Natural killer cell (primary cell): ENCODE results near the gene SERPINA10. TPM values are rescaled to one million over a fixed set of nuclear protein-coding genes. Genes with fewer than 3 reads are reported as not detected.
"Not testable (repeated sequence)": the region's sequence is repeated elsewhere in the genome, so short reads cannot be mapped to it uniquely, and the experiment has no call there.

ENCODE experiments used
- ATAC-seq, 3 donors: fragments of 150-1000 bp in 2 of 3; fragments of 200-7000 bp in 1 of 3; cut with Tn5 transposase; 1 replicate in 1 of 3; 2 replicates in 2 of 3; pipeline ENCODE4 v1.10.0; 2021; ENCODE audit warnings: mild to moderate bottlenecking in 2 of 3, moderate library complexity in 2 of 3
- DNase-seq, 2 donors: peaks; one replicate each; pipeline versions ENCODE4 v3.0.0 to v3.0.0-alpha.2; 2013 to 2021; ENCODE audit warnings: mixed read lengths in 1 of 2
- H3K27ac ChIP-seq: one replicate; pipeline ENCODE4 v1.5.1; 2013; ENCODE audit warnings: mild to moderate bottlenecking, low read length
- H3K27me3 ChIP-seq: one replicate; pipeline ENCODE4 v1.6.1; 2013; ENCODE audit warnings: low read length; ENCODE audit not compliant: control insufficient read depth, insufficient read depth
- H3K36me3 ChIP-seq: one replicate; pipeline ENCODE4 v1.6.1; 2013; ENCODE audit warnings: low read length; ENCODE audit not compliant: control insufficient read depth, insufficient read depth
- H3K4me1 ChIP-seq: one replicate; pipeline ENCODE4 v1.6.1; 2013; ENCODE audit warnings: low read length; ENCODE audit not compliant: control insufficient read depth, insufficient read depth
- H3K4me3 ChIP-seq: one replicate; pipeline ENCODE4 v1.5.1; 2013; ENCODE audit warnings: low read length
- H3K9me3 ChIP-seq: one replicate; pipeline ENCODE4 v1.6.1; 2013; ENCODE audit warnings: low read length; ENCODE audit not compliant: control insufficient read depth, insufficient read depth
- H3K27ac Mint-ChIP-seq, 2 donors: one replicate each; pipeline ENCODE4 v1.8.0; 2022; ENCODE audit warnings: mild to moderate bottlenecking in 2 of 2, mixed read lengths in 2 of 2, moderate library complexity in 1 of 2
- H3K27me3 Mint-ChIP-seq, 2 donors: one replicate each; pipeline ENCODE4 v1.8.0; 2022; ENCODE audit warnings: low read depth in 2 of 2, mixed read lengths in 2 of 2
- H3K36me3 Mint-ChIP-seq: one replicate; pipeline ENCODE4 v1.8.0; 2022; ENCODE audit warnings: mixed read lengths
- H3K4me1 Mint-ChIP-seq, 2 donors: one replicate each; pipeline ENCODE4 v1.8.0; 2022; ENCODE audit warnings: mixed read lengths in 2 of 2
- H3K4me3 Mint-ChIP-seq: one replicate; pipeline ENCODE4 v1.8.0; 2022; ENCODE audit warnings: mild to moderate bottlenecking, moderate library complexity, mixed read lengths
- H3K9me3 Mint-ChIP-seq, 2 donors: one replicate each; pipeline ENCODE4 v1.8.0; 2022; ENCODE audit warnings: mixed read lengths in 2 of 2
- WGBS: methylation state at CpG from one replicate; pipeline ENCODE4 v1.1.7; 2013; ENCODE audit warnings: missing lambda C conversion rate; ENCODE audit not compliant: insufficient coverage; 5-methylcytosine and 5-hydroxymethylcytosine counted together
- intact Hi-C: fragments of 100-400 bp; cut with micrococcal nuclease; formaldehyde crosslinking; loops from one replicate; pipeline ENCODE4 v1.14.2; 2022
- total RNA-seq, 4 donors: library from RNA; stranded (reverse); fragments of 120-200 nt in 1 of 4; gene quantifications; one replicate each; pipeline versions ENCODE4 v1.2.3 to v1.2.4, GENCODE V29; 2013 to 2022
- TF ChIP-seq, protein P1 (sequence below): fragments of 200-600 bp; IDR thresholded peaks from one replicate; pipeline ENCODE4 v1.8.0; 2022; ENCODE audit warnings: antibody characterized with exemption

The SERPINA10 gene
- total RNA-seq, 3 donors from 2014 or later (not counting 1 experiment from before 2014, with no cell fraction given): not detected

DNA sequence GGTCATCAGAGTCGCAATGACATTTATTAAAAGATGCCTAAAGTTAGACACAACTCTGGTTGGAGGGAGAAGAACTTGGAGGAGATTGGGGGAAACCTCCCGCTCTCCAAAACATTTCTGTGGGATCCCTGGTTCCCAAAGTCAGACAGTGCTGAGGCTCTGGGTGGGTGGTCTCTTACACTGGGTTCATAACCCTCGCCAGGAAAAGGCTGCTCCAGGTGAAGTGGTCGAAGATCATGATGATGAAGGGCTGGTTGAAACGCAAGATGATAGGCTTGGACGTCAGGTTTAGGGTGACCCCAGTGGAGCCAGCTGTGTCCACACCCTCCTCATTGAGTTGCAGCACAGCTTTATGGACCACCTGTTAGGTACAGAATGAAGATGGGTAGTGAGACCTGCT is 11.2 kb upstream of the SERPINA10 start:
- Mint-ChIP-seq H3K27ac (no peak overlapping the region), H3K9me3 (peaks cover 2 to 5% of the 10 kb centered on the region in 2 donors), H3K27me3 (peaks cover 0 to 2% of the 10 kb centered on the region in 2 donors), H3K36me3 (no peaks in the 10 kb centered on the region), H3K4me3 (no peak overlapping the region), H3K4me1 (peaks cover 8 to 17% of the 10 kb centered on the region in 2 donors)
- WGBS: 89% methylated on average over 6 of the region's 6 CpGs
- DNase-seq: no peak
- H3K4me3 ChIP-seq: no peak overlapping the region
- peaks cover 20% of the 10 kb centered on the region for H3K4me1 ChIP-seq
- no peaks in the 10 kb centered on the region for H3K36me3 ChIP-seq
- H3K9me3 ChIP-seq: peaks cover 3% of the 10 kb centered on the region
- intact Hi-C loops: no loop called here
- no peaks in the 10 kb centered on the region for H3K27me3 ChIP-seq
- H3K27ac ChIP-seq: no peak overlapping the region
- TF ChIP-seq, protein P1, sequence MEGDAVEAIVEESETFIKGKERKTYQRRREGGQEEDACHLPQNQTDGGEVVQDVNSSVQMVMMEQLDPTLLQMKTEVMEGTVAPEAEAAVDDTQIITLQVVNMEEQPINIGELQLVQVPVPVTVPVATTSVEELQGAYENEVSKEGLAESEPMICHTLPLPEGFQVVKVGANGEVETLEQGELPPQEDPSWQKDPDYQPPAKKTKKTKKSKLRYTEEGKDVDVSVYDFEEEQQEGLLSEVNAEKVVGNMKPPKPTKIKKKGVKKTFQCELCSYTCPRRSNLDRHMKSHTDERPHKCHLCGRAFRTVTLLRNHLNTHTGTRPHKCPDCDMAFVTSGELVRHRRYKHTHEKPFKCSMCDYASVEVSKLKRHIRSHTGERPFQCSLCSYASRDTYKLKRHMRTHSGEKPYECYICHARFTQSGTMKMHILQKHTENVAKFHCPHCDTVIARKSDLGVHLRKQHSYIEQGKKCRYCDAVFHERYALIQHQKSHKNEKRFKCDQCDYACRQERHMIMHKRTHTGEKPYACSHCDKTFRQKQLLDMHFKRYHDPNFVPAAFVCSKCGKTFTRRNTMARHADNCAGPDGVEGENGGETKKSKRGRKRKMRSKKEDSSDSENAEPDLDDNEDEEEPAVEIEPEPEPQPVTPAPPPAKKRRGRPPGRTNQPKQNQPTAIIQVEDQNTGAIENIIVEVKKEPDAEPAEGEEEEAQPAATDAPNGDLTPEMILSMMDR: no peak
- ATAC-seq: no peak

DNA sequence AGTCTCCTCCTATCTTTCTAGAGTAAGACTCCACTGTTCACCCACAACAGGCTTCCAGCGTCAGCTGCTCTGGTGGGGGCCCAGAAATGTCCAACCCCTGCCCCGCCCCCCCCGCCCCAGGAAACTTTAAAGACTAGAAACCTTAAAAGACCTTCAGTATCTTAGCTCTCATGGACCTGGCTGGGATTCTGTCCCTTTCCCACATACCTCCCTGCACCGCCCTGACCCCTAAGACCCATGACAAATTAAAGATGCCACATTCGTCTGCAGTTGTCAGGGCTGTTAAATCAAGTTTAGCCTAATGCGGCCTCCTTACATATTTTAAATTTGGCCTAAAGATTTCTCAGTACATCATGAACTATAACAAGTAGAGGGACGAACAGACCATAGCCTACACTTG is 10.0 kb upstream of the SERPINA10 start:
- TF ChIP-seq, protein P1: no peak
- no peak overlapping the region for H3K4me3 ChIP-seq
- no peak overlapping the region for H3K27ac Mint-ChIP-seq
- peaks cover 3% of the 10 kb centered on the region for H3K9me3 ChIP-seq
- intact Hi-C loops: no loop called here
- peaks cover 8 to 17% of the 10 kb centered on the region in 2 donors for H3K4me1 Mint-ChIP-seq
- DNase-seq (no peak), ATAC-seq (no peak)
- no peaks in the 10 kb centered on the region for H3K36me3 ChIP-seq
- no peak overlapping the region for H3K27ac ChIP-seq
- 91% methylated on average over 5 of the region's 7 CpGs for WGBS
- H3K27me3 ChIP-seq: no peaks in the 10 kb centered on the region
- H3K4me3 Mint-ChIP-seq: no peak overlapping the region
- H3K36me3 Mint-ChIP-seq: no peaks in the 10 kb centered on the region
- peaks cover 0 to 2% of the 10 kb centered on the region in 2 donors for H3K9me3 Mint-ChIP-seq
- peaks cover 0 to 3% of the 10 kb centered on the region in 2 donors for H3K27me3 Mint-ChIP-seq
- peaks cover 20% of the 10 kb centered on the region for H3K4me1 ChIP-seq

DNA sequence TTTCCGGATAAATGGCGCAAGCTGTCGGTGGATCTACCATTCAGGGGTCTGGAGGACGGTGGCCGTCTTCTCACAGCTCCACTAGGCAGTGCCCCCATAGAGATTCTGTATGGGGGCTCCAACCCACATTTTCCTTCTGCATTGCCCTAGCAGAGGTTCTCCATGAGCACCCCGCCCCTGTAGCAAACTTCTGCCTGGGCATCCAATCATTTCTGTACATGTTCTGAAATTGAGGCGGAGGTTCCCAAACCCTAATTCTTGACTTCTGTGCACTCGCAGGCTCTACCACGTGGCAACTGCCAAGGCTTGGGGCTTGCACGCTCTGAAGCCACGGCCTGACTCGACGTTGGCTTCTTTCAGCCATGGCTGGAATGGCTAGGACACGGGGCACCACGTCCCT is 5.1 kb upstream of the SERPINA10 start:
- intact Hi-C loops: no loop called here
- H3K4me3 Mint-ChIP-seq: no peak overlapping the region
- 91% methylated on average over 15 of the region's 15 CpGs for WGBS
- ATAC-seq (no peak), DNase-seq (no peak)
- Histone ChIP-seq H3K4me3 (no peak overlapping the region), H3K27ac (no peak overlapping the region), H3K27me3 (no peaks in the 10 kb centered on the region), H3K9me3 (peaks cover 3% of the 10 kb centered on the region), H3K36me3 (no peaks in the 10 kb centered on the region), H3K4me1 (no peaks in the 10 kb centered on the region)
- peaks cover 0 to 5% of the 10 kb centered on the region in 2 donors for H3K27me3 Mint-ChIP-seq
- H3K9me3 Mint-ChIP-seq: no peaks in the 10 kb centered on the region
- TF ChIP-seq, protein P1: no peak
- no peak overlapping the region for H3K27ac Mint-ChIP-seq
- H3K36me3 Mint-ChIP-seq: no peaks in the 10 kb centered on the region
- H3K4me1 Mint-ChIP-seq: no peaks in the 10 kb centered on the region

DNA sequence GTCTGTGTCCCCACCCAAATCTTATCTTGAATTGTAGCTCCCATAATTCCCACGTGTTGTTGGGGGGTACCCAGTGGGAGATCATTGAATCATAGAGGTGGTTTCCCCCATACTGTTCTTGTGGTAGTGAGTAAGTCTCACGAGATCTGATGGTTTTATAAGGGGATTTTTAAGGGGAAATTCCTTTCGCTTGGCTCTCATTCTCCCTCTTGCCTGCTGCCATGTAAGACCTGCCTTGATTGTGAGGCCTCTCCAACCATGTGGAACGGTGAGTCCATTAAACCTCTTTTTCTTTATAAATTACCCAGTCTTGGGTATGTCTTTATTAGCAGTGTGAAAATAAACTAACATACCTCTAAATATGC is 3.1 kb upstream of the SERPINA10 start:
- ATAC-seq, H3K27me3 ChIP-seq, H3K27ac Mint-ChIP-seq, intact Hi-C loops, H3K27me3 Mint-ChIP-seq, H3K4me3 ChIP-seq, H3K4me3 Mint-ChIP-seq, H3K9me3 ChIP-seq, H3K36me3 ChIP-seq, H3K9me3 Mint-ChIP-seq, H3K36me3 Mint-ChIP-seq, H3K4me1 ChIP-seq, H3K27ac ChIP-seq, DNase-seq, H3K4me1 Mint-ChIP-seq: not testable (repeated sequence)
- 81% methylated on average over 3 of the region's 4 CpGs for WGBS
